HG03439 (cell line): ENCODE measurements around the gene MXD1.
A peak's percentile ranks its signal among the peaks of the same experiment; 100 is the strongest.
"Not testable (repeated sequence)": the region's sequence is repeated elsewhere in the genome, so short reads cannot be mapped to it uniquely, and the experiment has no call there.

ENCODE experiments used
- ATAC-seq: cut with Tn5 transposase; IDR thresholded peaks from one replicate; pipeline ENCODE4 v1.9.1; 2021; ENCODE audit warnings: mild to moderate bottlenecking, moderate library complexity; ENCODE audit not compliant: unreplicated experiment

The MXD1 gene, protein sequence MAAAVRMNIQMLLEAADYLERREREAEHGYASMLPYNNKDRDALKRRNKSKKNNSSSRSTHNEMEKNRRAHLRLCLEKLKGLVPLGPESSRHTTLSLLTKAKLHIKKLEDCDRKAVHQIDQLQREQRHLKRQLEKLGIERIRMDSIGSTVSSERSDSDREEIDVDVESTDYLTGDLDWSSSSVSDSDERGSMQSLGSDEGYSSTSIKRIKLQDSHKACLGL

DNA sequence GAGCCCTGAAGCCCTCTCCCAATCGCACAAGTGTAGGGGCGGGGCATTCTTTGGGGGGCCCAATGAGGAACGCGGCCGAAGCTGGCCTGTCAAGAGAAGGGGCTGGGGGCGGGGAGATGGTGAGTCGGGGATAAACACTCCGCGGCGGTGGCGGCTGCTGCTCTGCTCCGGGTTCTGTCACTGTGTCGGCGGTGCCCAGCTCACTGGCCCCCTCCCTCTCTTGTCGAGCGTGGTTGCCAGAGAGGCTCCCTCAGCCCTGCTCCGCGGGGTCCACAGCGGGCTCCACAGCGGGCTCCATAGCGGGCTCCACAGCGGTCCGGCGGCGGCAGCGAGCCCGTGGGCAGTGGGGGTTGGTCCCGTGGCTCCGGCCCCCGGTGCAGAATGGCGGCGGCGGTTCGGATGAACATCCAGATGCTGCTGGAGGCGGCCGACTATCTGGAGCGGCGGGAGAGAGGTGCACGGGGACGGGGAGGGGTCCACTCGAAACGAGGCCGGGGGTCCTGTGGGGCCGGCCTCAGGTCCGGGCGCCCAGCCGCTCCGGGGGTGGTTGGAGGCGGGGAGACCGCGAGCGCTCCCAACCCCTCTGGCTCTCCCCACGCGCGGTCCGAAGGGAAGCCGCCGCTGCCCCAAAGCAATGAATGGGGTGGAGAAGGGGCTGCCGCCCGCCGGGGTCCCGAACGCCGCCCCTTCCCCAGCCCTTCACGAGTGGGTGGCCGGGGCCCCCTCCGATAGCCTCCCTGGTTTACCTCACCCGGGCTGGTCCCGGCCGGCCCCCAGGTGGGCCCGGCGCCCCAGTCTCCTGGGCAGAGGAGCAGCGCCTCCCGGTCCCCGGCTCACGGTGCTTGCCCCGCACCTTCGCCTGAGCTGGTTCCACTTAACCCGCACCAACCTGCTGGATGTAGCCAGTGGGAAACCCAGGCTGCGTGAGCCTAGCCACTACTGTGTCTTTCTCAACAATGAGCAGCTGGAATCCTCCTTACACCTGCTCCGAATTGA lies at the start of gene MXD1:
Gene MXD1, plus strand, starts transcription at position 160 of the 996 bp plus-strand sequence. Its CDS starts 222 bp downstream, at position 382.
- ATAC-seq: peak; percentile 2

DNA sequence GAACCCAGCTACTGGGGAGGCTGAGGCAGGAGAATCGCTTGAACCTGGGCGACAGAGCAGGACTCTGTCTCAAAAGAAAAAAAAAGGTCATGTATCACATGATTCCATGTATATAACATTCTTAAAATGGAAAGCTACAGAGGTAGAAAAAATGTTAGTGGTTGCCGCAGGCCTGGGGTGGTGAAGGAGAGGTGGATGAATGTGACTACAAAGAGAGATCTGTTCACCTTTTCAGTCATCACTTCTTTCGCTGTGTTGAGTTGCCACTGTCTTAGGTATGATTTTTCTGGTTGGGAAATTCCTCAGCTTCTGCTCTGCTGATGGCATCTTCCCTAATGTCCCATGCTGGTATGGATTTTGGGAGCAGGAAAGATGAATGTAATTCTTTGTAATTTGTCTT lies 26.5 kb upstream of the MXD1 start:
- ATAC-seq: no peak

DNA sequence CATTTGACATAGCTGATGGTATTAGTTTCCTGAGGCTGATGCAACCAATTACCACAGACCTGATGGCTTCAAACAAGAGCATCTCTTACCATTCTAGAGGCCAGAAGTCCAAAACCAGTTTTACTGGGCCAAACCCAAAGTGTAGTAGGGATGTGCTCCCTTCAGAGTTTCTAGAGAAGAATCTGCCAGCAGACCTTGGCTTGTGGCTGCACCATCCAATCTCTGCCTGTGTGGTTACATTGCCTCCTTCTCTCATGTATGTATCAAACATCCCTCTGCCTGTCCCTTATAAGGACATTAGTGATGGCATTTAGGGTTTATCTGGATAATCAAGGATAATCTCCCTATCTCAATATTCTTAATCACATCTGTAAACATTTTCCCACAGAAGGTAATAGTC lies 25.6 kb upstream of the MXD1 start:
- no peak for ATAC-seq

DNA sequence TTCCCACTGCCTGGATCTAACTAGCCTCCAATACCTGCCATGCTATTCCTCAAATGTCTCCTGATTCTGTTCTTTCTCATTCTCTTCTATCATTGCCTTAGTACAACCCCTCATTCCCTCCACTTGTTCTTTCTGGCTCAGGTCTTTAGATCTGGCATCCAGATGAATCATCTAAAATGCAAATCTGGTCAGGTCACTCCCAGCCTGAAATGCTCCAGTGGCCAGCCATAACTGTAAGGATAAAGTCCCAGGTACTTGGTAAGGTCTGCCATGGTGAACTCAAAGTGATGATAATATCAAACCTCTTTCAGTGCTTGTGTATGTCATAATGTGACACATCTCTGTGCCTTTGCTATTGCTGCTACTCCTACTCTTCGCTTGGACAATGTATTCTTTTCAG lies 24.0 kb upstream of the MXD1 start:
- ATAC-seq: no peak

DNA sequence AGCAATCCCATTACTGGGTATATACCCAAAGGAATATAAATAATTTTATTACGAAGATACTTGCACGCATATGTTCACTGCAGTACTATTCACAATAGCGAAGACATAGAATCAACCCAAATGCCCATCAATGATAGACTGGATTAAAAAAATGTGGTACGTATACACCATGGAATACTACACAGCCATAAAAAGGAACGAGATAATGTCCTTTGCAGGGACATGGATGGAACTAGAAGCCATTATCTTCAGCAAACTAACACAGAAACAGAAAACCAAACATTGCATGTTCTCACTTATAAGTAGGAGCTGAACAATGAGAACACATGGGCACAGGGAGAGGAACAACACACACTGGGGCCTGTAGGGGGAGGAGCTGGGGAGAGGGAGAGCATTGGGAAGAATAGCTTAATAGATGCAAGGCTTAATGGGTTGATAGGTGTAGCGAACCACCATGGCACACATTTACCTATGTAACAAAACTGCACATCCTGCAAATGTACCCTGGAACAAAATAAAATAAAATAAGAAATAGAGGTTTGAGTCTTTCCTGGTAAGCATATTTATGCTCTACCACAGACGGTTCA lies 22.0 kb upstream of the MXD1 start:
- ATAC-seq: not testable (repeated sequence)

DNA sequence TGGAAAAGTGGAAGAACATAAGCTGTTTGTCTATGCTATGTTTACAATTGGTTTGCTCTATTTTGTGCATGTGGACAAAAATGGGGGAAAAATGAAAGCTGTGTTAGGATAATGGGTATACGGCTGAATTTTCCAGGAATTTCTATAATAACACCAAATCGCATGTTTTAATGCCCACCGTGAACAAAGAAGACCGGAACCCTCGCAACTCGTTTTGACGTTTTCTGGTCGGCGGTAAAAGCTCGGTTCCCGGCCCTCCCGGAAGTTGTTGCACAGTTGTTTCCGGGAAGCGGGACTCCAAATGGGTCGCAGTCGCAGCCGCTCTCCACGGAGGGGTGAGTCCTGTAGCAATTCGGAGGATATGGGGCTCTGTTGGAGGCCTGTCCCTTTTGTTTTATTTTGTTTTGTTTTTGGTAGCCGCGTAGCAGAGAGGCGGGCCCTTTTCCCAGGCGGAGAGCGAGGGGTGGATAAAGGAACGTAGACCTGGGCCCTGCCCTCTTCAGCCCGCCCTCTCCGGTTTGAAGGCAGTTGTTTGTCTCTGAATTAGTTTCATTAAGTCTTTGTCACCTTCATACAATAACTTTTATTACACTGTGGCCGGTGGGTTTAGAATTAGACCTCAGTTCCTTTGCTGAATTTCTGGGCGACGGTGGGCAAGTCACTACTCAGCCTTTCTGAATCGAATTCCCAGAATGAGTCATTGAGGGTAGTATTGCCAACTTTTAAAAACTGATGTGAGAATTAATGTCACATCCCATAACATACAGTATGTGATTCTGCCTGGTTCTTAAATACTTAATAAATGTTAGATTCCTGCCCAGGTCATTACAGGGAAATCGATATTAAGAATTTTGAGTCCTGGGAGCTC lies 21.0 kb upstream of the MXD1 start, which contains the start of gene SNRNP27:
Gene SNRNP27, plus strand, starts transcription at position 273 of the 868 bp plus-strand sequence. Its CDS starts 29 bp downstream, at position 302.
- ATAC-seq: peak; percentile 76

DNA sequence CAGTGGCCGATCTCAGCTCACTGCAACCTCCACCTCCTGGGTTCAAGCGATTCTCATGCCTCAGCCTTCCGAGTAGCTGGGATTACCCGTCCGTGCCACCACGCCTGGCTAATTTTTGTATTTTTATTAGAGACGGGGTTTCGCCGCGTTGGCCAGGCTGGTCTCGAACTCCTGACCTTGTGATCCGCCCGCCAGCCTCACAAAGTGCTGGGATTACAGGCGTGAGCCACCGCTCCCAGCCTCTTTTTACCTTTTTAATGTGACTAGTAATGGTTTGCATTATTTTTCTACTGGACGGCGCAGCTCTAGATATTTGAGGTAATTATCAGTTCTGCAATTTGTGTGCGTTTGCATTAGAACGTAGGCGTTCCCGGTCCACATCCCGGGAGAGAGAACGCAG lies 20.2 kb upstream of the MXD1 start:
- not testable (repeated sequence) for ATAC-seq

DNA sequence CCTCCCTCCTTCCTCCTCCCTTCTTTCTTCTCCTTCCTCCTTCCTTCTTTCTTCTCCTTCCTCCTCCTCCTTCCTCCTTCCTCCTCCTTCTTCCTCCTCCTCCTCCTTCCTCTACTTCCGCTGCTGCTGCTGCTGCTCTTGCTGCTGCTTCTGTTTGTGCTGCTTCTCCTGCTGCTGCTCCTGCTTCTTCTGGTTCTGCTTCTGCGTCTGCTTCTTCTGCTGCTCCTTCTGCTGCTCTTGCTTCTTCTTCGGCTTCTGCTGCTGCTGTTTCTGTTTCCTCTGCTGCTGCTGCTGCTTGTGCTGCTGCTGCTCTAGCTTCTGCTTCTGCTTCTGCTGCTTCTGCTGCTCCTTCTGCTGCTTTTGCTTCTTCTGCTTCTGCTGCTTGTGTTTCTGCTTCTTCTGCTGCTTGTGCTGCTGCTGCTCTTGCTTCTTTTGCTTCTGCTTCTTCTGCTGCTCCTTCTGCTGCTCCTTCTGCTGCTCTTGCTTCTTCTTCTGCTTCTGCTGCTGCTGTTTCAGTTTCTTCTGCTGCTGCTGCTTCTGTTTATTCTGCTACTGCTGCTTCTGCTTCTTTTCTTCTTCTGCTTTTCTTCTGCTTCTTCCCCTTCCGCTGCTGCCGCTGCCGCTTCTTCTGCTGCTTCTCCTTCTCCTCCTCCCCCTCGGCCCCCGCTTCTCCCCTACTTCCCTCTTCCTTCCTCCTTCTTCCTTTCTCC lies 12.5 kb upstream of the MXD1 start:
- ATAC-seq: no peak

DNA sequence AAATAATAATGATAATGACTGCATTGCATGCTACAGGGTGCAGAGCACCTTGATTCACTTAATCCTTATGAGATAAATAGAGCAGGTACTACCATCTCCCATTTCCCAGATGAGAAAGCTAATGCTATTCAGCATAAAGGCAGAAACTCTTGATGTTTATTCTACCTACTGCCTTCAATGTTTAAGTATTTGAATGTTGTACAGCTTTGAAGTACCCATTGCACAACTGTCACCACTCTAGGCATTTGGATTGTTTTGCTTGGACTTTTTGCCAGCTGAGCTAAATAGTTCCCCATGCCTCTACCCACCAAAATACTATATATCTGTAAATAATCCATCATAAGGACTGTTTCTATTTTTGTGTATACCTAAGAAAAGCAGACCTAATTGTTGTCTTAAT lies 7.7 kb upstream of the MXD1 start:
- no peak for ATAC-seq

DNA sequence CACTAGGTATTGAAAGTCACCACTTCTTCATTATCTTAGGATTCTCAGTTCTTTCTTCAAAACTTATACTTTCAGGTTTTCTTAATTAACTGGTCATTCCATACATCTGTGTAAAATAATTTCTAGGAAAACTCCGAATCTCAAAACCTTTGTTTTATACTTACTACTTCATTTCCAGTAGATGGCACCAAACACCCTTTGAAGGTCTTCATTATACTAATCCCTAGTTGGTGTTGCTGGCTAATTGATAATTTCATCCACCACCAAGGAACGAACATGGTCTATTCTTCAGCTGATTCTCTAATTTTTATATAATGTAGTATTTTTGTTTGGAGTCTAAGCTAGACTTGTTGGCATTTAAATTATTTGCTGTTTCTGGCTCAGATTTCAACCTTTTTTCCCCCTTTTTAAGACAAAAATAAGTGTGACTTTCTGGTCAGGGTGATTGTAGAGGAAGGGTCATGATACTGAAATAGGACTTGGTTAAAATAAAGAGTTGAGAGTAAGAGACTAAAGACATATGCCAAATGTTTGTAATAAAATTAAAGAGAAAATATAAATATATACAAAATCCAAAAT lies 2.8 kb upstream of the MXD1 start:
- no peak for ATAC-seq

DNA sequence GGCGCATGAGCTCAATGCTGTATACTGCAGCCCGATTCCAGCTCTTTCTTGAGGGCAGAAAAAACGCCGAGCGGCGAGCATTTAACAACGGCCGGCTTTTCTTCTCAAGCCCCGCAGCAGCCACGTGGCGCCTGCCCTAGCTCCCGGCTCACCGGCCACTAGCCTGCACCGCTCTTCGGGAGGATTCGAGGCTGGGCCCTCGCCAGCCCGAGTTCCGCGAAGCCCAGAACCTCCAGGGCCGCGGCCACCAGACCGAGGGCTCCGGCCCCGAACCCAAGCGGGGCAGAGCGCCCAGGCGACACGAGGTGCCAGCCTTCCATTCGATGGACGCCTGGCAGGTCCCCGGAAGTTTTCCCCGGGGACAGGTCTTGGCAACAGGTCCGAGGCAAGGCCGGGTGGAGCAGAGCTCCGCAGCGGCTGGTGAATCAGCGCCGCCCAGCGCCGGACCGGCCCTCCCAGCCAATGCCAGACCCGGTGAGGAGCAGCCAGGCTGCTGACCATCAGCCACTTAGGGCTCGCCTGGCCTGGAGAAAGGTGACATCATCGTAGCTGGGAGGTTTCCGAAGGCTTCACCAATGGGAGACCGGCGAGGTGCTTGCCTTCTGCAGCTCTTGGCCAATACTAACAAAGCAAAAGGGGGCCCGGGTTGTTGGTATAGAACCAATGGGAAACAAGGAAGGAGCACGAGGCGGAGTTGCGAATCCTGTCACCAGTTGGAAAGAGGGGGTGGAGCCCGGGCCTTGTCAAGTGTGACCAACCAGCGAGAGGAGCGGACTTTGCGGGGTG lies 552 bp upstream of the MXD1 start:
- peak; percentile 86 for ATAC-seq

DNA sequence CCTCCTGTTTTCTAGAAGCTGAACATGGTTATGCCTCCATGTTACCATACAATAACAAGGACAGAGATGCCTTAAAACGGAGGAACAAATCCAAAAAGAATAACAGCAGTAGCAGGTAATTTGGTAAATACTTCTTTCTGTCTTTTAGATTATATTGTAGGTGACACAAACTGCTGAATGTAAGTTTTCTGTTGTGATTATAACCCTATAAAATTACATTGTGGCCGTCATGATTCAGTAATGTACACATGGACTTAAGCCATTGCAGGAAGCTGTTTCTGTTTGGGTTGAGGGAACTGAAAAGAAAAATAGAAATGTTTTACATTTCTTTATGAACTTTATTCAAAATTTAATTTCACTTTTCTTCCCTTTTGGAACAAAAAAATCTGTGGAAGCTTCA lies 1.2 kb downstream of the MXD1 start:
- no peak for ATAC-seq

DNA sequence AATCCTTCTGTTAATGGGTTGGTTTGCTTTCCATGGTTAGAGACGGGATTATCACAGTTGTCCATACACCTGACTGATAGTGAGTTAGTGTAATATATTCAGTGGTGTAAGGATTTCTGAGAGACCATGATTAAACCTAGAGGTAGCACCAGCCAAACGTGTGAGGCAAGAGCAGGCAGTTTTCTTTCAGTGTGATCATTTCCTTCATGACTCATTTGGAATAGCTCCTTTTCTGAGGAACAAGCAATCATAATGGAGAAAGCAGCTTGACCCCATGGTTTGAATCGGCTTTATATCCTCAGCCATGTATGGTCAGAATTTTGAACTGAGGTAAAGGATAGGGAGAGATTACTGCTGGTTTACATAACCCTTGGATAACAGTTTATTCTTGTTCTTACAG lies 2.9 kb downstream of the MXD1 start:
- no peak for ATAC-seq

DNA sequence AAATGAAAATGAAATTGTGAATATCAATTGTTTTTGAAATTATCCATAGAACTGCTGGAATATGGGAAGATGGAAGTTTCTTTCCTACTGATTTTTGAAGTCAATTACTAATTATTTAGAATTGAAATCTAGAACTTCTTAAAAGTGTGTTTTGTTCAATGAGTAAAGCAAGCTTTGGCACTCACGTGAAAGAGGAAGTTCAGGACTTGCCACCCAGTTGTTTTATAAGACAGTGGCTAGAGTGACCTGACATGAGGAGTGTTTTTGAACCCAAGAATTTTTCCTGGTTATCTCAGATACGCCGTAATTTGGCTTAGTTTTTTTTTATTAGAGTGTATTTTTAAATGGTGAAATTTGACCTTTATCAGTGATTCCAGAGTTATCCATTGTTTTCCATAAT lies 3.5 kb downstream of the MXD1 start:
- no peak for ATAC-seq

DNA sequence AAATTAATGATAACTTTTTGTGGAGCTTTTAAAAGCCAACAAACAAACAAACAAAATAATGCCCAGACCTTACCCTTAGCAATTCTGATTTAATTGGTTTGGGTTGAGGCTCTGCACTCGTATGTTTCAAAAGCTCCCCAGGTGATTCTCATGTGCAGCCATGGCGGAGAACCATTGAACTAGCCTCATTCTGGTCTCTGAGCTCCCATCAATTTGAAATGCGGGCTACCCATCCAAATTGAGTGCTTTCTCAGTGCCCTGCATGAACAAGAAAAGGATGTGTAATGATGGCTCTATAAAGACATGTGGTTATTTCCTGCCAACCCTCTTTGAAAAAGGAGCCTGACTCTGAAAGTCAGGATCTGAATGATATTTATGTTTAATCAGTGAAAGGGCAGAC lies 8.2 kb downstream of the MXD1 start:
- ATAC-seq: no peak

DNA sequence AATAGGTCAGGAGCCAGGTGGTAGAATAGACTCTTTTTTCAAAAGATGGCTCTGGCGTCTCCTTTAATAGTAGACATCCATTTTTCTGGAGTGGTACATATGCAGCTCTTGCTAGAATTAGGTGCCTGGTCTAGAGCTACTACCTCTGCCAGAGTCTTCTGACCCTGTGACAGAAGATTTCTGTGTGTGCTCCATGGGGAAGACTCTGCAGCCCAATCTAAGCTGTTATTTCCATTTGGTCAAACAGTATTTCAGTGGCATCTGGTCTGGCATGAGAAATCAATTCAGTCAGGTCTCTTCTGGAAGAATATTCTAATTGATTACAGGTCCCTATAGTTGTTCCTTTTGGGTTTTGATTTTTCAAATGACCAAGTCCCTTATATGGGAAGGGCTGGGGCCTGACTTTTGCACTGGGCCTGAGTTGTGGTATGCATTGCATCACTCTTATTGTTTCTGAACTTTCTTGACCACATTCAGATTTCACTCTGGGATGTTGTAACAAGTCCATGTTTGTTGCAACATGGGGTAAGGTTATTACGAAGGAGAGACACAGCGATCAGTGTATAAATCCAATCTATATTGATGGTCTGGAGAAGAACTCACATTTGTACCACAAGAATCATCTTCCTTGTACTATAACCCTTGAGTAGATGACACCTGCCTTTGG lies 12.1 kb downstream of the MXD1 start:
- ATAC-seq: no peak

DNA sequence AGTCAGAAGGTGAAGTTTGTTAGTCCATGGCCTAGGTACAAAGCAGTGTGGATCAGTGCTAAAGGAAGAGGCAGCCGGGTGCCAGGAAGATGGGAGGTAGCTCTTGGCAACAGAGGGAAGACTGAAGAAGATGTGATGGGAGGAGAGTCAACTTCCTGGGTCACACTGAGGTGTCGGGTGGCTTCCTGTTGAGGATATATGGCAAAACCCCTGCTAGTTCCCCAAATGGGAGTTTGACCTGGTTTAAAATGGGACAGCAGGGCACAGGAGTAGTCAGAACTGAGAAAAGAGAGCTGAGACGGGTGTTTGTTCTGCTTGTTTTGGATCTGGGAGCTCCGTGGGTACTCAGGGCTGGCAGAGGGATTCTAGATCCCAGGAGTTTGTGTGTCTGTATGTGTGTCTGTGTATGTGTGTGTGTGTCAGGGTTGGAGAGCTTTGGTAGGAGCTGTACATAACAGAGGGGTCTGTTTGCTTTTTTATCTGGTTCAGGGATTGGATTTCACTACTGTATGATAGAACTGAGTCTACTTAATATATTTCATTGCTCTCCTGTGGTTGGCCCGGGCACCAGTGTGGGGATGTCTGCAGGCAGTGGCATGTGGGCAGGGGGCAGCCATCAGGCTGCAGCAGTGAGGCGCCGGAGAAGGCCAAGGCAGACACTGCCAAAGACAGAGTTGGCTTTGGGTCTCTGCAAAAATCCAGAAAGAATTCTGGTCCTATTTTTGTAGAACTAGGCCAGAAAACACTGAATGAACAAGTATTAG lies 17.1 kb downstream of the MXD1 start:
- no peak for ATAC-seq

DNA sequence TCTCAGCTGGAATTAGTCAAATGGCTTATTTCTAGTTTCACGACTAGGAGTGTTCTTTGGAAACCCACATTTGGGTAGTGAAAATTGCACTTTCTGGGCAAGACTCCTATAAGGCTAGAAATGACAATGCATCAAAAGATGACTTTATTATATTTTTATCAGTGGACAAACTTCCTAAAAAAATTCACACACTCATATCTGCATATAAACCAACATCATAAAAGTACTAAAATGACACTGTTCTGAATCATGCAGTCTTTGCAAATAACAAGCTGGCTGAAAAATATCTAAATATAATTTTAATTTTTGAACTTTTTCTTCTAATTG lies 17.6 kb downstream of the MXD1 start:
- no peak for ATAC-seq
